H1 (cell line): Measurements from ENCODE around the gene PLEKHN1.

ENCODE experiments used
- ATF3 ChIP-seq: IDR thresholded peaks from 2 replicates; pipeline ENCODE4 v1.6.1; 2011; ENCODE audit warnings: low read depth, mild to moderate bottlenecking, low read length; ENCODE audit not compliant: insufficient read depth
- CHD2 ChIP-seq: IDR thresholded peaks from 2 replicates; pipeline ENCODE4 v1.6.1; 2012; ENCODE audit warnings: low read length, improper control_type of control experiment
- HDAC2 ChIP-seq, 2 experiments: fragments of 300-600 bp in 1 of 2; sonication (generic) in 1 of 2; IDR thresholded peaks; 2 replicates each; pipeline ENCODE4 v1.6.1; 2011 to 2012; ENCODE audit warnings: low read depth in 2 of 2, low read length in 2 of 2, mild to moderate bottlenecking in 2 of 2, moderate library complexity in 2 of 2, borderline replicate concordance in 1 of 2, inconsistent platforms in 1 of 2
- KDM5A ChIP-seq: fragments of 200-600 bp; IDR thresholded peaks from 2 replicates; pipeline ENCODE4 v1.7.1; 2012; ENCODE audit warnings: mild to moderate bottlenecking, low read length, inconsistent platforms, mixed read lengths
- TF ChIP-seq, protein P1 (sequence below), 3 experiments: IDR thresholded peaks; 1 replicate in 2 of 3; 2 replicates in 1 of 3; pipeline versions ENCODE4 v1.5.1 to v1.6.1; 2011; ENCODE audit warnings: low read length in 3 of 3, mild to moderate bottlenecking in 3 of 3, inconsistent platforms in 2 of 3, low read depth in 1 of 3, moderate library complexity in 1 of 3; ENCODE audit not compliant: insufficient read depth in 1 of 3; ENCODE audit errors: control extremely low read depth in 1 of 3

DNA sequence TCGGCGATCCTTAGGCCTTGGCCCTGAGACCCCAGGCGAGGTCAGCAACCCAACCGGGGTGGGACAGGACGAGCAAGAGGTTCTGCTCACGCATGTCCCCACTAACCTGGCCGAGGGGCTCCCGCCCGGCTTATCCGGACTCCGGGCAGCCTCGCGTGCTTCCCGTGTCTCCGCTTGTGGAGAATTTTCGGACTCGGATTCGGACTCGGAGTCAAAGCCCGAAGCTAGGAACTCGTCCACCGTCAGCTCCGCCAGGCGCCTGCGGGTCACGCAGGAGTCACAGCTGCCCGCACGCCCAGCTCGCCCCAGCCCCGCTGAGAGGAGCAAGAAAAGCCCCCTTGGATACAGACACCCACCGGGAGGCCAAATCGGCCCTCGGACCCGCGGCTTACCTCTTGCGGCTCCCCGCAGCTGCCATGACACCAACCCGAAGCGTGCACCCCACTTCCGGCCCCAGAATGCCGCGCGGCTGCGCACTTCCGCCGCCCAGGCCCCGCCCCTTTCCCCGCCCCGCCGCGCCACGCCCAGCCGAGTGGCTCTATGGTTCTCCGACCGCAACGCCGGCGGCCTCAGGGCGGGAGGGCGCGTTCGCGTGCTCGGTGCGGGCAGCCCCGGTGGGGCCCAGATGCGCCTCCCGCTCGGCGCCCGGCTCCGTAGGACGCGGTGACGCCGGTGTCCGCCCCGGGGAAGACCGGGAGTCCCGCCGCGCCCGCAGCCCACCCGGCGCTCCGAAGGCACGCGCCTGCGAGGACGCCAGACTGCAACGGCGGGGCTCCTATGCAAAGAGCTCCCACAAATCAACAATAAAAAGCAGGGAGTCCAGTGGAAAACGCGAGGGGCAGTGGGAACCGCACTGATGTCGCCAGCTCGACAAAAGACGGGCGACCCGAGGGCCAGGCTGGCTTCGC is 7.2 kb upstream of the PLEKHN1 start, which contains the start of gene NOC2L:
- TF ChIP-seq KDM5A (peak; percentile 97), ATF3 (no peak), HDAC2 (IDR thresholded peaks at IDR 0.05; ENCODE audit: borderline replicate concordance in 1 of 2, low read depth in 2 of 2, low read length in 2 of 2) (peak in 1 of 2 experiments; percentile 97; a peak in 2 of 4 replicates), CHD2 (no peak)
- TF ChIP-seq, protein P1, sequence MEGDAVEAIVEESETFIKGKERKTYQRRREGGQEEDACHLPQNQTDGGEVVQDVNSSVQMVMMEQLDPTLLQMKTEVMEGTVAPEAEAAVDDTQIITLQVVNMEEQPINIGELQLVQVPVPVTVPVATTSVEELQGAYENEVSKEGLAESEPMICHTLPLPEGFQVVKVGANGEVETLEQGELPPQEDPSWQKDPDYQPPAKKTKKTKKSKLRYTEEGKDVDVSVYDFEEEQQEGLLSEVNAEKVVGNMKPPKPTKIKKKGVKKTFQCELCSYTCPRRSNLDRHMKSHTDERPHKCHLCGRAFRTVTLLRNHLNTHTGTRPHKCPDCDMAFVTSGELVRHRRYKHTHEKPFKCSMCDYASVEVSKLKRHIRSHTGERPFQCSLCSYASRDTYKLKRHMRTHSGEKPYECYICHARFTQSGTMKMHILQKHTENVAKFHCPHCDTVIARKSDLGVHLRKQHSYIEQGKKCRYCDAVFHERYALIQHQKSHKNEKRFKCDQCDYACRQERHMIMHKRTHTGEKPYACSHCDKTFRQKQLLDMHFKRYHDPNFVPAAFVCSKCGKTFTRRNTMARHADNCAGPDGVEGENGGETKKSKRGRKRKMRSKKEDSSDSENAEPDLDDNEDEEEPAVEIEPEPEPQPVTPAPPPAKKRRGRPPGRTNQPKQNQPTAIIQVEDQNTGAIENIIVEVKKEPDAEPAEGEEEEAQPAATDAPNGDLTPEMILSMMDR (IDR thresholded peaks at IDR 0.05; ENCODE audit: control extremely low read depth in 1 of 3, insufficient read depth in 1 of 3, low read depth in 1 of 3, low read length in 3 of 3) = no peak
